ENCODE data around the gene NETO2.
A peak's percentile ranks its signal among the peaks of the same experiment; 100 is the strongest.
"Not testable (repeated sequence)": the region's sequence is repeated elsewhere in the genome, so short reads cannot be mapped to it uniquely, and the experiment has no call there.

The NETO2 gene

DNA sequence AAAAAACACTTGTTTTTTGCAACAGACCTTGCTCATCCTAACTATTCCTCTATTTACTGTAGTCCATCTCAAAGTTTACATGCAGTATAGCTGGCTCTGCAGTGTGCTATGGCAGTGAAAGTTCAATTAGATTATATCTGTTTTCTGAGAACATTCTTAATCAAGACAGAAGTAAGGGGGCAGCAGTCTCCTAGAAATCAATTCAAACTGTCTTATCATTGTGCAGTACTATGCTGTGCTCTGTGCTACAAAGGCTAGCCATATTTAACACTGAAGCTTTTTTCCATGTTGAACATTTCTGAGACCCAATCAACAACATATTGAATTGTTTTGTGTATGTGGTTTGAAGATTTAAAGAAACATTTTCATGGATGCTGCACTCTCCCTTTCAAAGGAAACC, 11.4 kb downstream of the NETO2 start:
- DNase-seq = peak; percentile 48

DNA sequence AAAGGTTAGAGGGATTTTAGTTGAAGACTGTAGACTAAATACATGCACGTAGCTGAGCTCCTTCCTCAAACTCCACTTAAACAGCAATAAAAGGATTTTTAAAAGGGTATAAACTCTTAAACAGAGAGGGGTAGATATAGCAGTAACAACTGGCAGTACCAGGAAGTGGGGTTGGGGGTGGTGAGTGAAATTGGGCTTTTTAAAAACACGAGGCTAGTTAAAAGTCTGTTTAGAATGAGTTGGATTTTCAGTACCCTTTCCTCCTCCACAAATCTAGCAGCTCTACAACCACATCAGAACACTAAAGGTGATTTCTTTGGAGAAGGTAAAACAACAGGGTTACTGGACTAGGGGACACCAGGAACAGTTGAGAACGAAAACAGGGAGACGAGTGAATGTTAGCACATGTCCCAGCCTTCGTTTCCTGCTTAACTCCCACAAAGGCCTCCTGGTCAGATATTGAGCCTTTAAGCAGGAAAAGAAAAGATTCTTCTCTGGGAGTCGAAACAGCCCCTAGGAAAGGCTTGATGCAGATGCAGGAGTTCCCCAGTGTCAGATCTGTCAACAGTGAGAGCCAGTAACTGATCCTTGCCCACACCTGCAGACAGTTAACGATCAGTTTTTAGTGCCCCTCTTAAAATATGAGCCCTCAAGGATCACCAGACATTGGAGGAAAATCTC, 13.8 kb downstream of the NETO2 start:
- no peak for DNase-seq

DNA sequence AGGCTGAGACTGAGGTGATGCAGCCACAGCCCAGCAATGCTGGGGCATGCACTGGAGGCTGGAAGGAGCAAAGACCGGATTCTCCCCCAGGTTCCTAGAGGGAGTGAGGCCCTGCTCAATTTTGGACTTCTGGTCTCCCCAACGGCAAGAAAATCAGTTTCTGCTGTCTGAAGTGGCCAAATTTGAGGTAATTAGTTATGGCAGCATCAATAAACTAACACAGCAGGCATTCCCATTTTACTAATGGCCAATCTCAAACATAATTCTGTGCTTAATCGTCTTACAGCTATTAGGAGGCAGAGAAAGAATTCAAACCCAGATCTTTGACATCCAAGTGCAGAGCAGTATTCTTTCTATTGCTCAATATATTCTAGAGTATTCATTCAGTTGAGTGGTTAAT, 16.2 kb downstream of the NETO2 start:
- DNase-seq = no peak

DNA sequence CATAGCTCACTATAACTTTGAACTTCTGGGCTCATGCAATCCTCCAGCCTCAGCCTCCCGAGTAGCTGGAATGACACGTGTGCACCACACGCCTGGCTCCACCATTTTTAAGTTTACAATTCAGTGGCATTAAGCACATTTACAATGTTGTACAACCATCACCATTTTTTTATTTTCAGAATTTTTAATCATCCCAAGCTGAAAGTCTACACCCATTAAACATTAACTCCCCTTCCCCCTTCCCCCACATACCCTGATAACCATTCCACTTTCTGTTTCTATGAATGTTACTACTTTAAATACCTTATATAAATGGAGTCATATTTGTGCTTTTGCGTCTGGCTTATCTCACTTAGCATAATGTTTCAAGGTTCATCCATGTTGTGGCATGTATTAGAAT, 18.0 kb downstream of the NETO2 start:
- no peak for DNase-seq

DNA sequence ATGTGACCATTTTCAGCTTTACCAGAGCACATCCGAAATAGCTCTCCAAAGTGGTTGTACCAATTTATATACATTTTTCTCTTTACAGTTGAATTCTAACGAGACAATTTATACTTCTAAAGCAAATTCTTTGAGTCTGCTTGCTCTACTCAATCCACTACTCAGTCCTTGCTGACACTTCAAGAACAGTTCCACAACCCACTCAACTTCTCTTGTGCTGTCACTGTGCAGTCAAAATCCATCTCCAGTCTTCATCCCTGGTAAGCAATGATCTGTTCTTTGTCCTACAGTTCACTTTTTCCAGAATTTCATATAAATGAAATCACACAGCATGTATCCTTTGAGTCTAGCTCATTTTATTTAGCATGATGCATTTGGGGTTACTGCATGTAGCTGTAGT, 30.6 kb downstream of the NETO2 start:
- no peak for DNase-seq

DNA sequence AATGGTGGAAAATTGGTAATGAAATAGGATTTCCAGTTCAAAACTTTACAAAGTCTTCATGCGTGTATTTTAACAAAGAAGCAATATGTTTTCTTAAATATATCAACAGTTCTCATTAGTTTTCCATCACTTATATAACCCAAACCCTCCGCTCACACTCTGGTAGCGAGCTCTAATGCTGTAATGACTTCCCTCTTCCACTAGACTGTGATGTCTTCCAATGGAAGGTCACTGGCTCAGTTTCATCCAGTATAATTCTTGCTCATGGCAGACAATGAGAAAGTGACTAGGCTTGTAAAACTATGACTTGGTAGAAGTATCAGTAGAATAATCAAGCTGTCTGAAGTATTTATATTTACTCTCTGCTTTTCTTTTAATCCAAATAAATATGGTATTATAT, 32.8 kb downstream of the NETO2 start:
- DNase-seq = peak; percentile 20

DNA sequence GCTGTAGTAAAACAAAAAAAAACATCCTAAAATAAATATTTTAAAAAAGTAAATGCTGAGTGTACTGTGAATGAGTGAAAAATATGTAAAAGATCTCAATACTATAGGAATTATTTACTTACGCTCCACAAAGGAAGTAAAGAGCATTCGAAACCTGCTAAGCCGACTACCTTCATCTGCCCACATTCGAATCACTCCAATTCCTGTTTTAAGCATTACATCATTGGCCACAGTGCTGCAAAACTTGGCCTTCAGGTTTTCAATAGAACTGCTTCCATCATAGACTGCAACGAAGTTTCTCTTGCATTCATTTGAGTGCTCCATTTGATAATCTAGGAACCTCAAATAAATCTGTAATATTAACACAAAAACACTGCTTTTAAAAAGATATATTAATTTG, 34.4 kb downstream of the NETO2 start:
- DNase-seq = no peak

DNA sequence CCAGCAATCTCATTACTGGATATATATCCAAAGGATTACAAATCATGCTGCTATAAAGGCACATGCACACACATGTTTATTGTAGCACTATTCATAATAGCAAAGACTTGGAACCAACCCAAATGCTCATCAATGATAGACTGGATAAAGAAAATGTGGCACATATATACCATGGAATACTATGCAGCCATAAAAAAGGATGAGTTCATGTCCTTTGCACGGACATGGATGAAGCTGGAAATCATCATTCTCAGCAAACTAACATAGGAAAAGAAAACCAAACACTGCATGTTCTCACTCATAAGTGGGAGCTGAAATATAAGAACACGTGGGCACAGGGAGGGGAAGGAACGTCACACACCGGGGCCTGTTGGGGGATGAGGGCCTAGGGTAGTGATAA, 40.8 kb downstream of the NETO2 start:
- DNase-seq = not testable (repeated sequence)

DNA sequence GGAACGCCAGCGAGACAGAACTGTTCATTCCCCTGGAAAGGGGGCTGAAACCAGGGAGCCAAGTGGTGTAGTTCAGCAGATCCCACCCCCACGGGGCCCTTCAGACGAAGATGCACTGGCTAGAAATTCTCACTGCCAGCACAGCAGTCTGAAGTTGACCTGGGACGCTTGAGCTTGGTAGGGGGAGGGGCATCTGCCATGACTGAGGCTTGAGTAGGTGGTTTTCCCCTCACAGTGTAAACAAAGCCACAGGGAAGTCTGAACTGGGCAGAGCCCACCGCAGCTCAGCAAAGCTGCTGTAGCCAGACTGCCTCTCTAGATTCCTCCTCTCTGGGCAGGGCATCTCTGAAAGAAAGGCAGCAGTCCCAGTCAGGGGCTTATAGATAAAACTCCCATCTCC, 46.6 kb downstream of the NETO2 start:
- DNase-seq = not testable (repeated sequence)

DNA sequence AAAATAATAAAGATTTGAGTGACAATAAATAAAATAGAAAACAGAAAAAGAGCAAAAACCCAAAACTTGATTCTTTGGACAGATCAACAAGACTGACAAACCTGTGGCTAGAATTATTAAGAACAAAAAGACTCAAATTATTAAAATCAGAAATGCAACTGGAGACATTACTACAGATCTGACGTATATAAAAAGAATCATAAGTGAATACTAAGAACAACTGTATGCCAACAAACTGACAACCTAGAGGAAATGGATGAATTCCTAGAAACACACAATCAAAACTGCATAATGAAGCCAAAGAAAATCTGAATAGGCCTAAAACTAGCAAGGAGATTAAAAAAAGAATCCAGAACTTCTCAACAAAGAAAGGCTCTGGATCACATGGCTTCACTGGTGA, 47.4 kb downstream of the NETO2 start:
- no peak for DNase-seq

DNA sequence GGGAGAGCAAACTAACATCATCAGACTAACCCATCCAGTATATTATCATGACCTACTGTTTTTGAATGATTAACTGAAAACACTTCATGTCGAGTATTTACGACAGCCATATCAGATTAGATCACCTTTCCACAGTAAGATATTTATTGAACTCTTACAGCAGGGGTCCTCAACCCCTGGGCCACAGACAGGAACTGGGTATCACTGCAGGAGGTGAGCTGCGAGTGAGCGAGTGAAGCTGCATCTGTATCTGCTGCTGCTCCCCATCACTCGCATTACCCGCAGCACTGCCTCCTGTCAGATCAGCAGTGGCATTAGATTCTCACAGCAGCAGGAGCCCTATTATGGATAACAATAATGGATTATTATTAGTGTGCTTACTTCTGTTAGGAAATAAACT, 59.5 kb downstream of the NETO2 start:
- no peak for DNase-seq

DNA sequence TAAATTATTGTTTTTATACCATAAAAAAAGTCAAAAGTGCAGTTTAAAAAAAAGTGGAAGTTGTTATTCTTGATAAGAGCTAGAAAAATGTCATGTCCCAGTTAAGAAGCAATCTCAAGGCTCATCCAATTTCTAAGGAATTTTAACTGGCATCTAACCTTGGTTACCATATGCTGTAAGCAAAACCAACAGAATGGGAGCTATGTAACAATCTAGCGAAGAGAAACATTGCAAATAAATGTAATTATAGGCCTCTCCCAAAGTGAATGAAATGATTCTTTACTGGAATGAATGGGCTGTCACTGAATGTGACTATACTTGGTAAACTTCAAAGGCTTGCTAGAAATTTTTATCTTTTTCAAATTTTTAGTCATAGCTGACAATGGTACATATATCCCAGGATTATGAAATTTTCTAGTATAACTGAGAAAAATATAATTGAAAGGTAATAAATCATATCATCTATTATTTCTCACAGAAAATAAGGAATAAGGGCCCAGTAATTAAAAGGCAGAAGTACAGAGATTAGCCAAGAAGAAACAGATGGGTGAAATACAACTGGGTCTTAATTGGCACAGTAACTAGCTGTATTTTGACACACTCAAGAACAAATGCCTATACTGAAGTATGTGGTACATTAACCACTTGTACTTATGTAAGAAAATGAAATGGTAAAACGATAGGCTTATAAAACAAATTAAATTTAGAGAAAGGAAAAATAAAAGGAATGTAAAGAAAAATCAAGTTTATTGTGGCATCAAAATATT, 61.5 kb downstream of the NETO2 start:
- DNase-seq = no peak

DNA sequence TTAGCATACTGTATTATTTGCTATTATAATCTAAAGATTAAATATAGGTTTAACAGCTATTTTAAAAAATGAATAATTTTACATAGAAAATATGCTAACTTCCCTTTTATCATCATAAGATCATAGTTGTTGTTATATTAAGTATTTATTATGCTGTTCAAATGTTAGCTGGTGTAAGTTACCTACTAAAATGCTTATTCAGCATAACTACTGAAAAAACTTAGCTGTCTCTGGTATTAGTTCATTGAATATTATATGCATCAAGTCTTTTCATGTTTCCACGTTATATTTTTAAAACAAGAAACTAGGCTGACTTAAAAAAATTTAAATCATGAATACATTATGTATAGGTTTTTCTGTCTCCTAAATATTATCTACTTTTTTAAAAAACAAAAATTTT, 62.6 kb downstream of the NETO2 start:
- no peak for DNase-seq

DNA sequence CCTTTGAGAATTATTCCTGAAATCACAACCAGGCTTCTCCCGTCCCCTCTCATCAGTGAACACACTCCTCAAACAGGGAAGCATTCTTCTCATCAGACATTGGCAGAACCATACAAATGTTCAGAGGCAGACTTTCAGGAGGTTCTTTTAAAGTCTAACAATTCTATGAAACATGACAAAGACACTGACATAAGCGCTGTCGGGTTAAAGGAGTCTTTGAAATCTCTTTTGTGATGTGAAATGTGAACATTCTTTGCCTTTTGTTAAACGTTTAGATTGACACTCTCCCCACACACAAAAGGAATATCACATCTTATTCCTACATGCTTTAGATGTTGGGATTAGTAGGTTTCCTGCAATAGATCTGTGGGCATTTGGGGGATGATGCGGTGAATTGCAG, 63.9 kb downstream of the NETO2 start:
- DNase-seq = no peak

DNA sequence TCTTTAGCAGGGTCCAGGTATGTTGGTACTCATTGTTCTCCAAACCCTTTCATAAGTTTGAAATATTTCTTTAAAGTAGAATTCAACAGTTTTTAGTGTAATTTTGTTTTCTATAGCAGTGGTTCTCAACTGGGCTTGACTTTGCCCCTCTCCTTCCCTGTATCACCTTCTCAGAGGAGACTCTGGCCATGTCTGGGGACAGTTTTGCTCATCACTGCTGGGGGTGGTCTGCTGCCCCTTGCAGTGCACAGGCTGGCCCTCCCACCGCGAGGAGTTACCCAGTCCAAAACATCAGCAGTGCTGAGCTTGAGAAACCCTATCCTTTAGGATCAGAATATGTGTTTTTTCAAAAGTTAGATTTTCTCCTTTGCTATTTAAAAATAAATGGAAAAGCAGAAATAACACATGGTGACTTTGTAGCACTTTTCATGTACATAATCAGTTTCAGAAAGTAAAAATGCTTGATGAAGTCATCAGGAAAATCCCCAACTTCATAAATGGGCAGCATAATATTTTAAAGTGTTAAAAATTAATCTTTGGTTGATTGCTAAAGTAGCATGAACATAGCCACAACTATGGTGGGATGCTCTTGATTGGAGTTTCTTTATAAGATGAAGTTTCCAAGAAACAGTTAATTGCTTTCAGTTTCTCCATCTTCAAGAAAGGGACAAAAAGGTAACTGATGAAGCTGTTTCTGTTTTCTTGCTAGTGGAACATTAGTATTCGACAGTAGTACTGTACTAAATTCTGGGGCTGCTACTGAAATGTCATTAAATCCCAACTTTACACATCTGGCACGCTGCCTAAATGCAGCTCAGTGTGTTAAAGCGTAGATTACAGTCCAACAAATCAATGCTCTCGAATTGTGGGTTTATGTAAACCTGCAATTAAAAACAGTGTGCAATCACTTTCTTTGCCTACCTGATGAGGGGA, 70.3 kb downstream of the NETO2 start:
- no peak for DNase-seq

DNA sequence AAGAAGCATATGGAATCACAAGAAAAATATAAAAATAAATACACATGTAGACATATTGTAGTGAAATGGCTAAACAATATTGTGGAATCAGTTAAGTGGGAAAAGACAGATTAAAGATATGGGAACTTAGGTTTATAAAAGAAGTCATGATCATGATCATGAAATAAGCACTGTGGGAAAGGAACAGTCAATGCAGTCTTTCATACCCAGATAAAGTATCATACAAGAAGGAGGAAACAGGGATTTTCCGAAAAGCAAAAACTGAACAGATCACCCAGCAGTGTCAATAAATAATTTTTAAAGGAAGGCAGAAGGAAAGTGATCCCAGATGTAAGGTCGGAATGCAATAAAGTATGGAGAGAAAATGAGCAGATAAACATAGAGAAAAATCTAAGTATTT, 71.6 kb downstream of the NETO2 start:
- no peak for DNase-seq

DNA sequence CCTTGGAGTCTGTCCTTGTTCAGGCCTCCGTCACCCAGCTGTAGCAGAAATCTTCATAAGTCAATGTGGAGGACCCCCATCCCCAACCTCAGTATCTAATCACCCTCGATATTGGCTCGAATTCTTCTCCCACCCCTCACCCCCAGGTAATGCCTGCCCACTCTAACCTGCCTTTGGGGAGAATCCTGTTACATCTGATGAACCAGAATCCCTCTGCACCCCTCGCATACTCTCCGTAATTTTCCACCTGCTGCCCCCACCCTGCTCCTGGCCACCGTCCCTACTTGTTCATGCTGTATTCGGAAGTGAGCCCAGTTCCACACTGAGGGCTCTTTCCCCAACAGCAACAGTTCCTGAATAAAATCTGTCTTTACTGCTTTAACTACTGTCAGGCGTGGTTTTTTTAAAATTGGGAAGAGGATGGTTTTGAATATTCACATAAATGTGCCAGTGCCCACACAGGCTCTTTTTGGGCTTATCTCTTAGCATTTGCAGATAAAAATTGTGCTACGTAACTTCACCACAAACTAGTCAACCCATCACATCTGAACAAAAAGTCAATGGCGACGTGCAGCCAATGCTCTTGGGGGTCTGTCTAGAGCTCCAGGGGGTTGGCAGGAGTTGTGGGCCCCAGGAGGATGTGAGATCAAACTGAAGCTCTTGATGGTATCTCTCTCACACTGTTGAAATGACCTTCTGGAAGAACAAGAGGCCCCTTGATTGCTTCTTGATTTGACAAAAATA, 73.7 kb downstream of the NETO2 start:
- DNase-seq = peak; percentile 43

DNA sequence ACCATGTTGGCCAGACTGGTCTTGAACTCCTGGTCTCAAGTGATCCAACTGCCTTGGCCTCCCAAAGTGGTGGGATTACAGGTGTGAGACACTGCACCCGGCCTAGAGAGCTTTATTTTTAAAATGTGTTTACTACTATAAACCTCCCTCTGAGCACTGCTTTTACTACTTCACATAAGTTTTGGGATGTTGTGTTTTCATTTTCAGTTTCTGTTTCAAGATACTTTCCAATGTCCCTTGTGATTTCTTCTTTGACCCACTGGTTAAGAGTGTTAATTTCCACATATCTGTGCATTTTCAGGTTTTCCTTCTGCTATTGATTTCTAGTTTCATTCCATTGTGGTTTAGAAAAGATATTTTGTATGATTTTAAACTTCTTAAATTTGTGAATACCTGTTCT, 74.4 kb downstream of the NETO2 start:
- no peak for DNase-seq

DNA sequence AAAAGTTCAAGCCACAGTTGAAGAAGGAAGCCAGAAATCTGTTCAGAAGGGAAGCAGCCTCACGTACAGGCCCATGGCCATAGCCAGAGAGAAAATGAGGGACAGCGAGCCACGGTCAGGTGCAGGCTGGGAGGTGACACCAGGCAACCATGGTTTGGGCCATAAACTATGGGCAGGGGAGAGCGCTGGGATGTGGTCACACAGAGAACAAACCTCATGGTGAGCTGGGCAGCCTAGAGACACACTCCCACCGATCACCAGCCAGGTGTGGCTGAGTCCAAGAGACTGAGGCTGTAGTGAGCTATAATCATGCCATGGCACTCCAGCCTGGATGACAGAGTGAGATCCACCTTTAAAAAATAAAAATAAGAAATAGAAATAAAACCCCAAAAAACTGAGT, 76.5 kb downstream of the NETO2 start:
- no peak for DNase-seq

DNA sequence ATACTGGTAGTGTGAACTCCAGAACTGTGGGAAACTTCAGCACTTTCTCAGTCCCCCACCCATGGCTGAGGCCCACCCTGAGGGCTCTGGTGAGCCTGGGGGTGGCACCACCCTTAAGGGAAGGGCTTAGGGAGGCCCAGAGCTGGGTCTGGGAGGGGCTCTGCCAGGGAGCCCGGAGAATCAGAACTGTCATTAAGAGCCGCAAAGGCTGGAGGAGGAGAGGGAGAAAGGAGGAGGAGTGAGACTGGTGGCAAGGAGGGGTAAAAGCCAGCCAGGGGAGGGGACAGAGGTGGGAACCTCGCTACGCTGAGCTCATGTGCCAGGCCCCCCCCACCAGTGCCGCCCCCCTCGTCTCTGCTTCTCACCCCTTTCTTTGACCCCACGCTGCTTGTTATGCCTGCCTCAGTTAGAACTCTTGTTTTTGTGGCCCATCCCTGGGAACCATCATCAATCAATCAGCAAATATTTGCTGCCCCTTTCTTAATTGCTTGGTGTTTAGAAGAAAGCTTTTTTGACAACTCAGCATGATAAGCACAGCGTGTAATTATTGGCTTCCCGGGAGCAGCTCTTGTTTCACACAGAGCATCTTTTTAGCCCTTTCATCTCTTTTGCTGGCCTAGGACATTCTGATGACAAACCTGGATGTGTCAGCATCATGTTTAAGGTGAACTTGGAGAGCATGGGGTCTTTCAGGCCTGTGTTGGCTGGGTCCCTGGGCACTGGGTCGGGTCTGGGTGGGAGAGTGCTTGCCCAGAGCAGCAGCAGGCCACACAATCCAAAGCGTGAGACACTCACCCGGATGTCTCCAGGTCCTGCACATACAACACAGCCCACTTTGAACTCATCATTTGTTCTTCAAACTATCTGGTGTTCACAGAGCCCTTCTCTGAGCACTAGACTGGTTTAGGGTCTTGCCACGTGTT, 77.7 kb downstream of the NETO2 start:
- no peak for DNase-seq

DNA sequence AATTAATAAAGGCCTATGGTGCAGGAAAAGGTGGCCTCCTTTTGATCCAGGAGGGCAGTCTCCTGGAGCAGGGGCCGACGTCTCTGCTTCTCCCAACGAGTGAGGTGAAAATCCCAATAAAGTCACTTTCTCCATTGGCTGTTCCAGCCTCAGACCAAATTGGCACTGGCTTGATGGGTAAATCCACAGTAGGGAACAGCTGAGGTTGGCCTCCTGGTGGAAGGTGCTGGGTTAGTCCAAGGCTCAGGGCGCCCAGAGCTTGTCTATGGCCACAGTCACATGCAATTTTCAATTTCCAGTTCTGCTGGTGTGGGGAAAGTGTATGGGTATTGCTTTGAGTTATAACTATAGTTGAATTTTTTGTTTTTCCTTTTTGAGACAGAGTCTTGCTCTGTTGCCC, 79.0 kb downstream of the NETO2 start:
- DNase-seq = no peak
